GM06990 (cell line): ENCODE data around the gene TAF5L.

Experiments
- DNase-seq: peaks from one replicate; pipeline ENCODE4 v3.0.0-alpha.2; 2011; ENCODE audit not compliant: insufficient read length; ENCODE audit errors: extremely low read depth
- H3K27me3 ChIP-seq: replicated peaks from 2 replicates; pipeline ENCODE4 v1.6.0; 2011; ENCODE audit warnings: low read length; ENCODE audit not compliant: control insufficient read depth, insufficient read depth
- H3K36me3 ChIP-seq: 2 replicates; pipeline ENCODE4 v1.5.1; 2011; ENCODE audit warnings: low read length; ENCODE audit not compliant: control insufficient read depth, insufficient read depth
- H3K4me3 ChIP-seq: replicated peaks from 2 replicates; pipeline ENCODE4 v1.5.1; 2011; ENCODE audit warnings: low read depth, mild to moderate bottlenecking, control low read depth, low read length
- TF ChIP-seq, protein P1 (sequence below): IDR thresholded peaks from 2 replicates; pipeline ENCODE4 v1.5.1; 2011; ENCODE audit warnings: low read length, control low read depth, mild to moderate bottlenecking, inconsistent platforms; ENCODE audit not compliant: insufficient read depth, poor library complexity, severe bottlenecking

The TAF5L gene

DNA sequence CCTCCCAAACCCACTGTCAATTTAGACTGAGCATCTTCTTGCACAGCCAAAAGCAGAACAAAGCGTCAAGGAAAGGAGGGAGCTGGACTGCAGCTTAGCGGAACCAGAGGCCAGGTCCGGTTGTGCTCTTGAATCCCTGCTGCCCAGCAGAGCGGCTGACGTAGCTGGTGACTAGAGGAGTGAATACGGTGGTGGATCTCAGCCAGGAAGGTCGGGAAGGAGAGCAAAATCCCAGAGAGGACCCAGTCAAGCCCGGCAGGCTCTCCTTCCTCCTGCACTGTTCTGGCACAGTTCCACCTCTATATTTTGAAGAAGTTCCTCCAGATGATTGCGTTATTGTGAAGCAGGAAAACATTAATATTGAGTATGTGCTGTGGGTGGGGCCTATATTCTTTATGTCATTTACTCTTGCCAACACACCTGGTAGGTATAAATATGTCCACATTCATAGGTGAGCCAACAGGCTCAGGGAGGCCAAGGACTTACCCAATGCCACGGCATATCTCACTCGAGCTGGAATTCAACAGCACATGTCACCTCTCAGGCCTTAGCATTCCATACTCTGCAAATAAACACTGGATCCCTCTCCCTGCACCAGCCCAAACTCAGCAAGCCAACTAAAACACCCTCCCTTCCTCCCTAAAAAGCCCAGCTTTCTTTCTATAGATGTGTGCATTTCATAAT is 43.8 kb downstream of the TAF5L start:
- DNase-seq, result no peak
- Histone ChIP-seq H3K27me3 (no peaks in the 10 kb centered on the region), H3K4me3 (no peak overlapping the region), H3K36me3 (no peaks in the 10 kb centered on the region)
- TF ChIP-seq, protein P1, sequence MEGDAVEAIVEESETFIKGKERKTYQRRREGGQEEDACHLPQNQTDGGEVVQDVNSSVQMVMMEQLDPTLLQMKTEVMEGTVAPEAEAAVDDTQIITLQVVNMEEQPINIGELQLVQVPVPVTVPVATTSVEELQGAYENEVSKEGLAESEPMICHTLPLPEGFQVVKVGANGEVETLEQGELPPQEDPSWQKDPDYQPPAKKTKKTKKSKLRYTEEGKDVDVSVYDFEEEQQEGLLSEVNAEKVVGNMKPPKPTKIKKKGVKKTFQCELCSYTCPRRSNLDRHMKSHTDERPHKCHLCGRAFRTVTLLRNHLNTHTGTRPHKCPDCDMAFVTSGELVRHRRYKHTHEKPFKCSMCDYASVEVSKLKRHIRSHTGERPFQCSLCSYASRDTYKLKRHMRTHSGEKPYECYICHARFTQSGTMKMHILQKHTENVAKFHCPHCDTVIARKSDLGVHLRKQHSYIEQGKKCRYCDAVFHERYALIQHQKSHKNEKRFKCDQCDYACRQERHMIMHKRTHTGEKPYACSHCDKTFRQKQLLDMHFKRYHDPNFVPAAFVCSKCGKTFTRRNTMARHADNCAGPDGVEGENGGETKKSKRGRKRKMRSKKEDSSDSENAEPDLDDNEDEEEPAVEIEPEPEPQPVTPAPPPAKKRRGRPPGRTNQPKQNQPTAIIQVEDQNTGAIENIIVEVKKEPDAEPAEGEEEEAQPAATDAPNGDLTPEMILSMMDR, result no peak

DNA sequence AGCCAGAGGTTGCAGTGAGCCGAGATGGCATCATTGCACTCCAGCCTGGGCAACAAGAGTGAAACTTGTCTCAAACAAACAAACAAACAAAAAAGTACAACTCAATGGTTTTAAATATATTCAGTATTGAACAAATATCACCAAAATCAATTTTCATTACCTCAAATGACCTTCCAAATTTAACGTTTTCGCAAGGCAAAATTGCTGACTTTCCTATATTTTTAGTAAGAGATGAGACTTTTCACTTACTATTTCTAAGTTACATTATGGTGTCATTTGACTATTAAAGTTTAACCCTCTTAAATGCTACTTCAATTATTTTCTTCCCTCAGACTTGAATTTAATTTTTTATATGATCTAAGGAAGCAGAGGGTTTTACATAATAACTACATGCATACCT is 44.4 kb downstream of the TAF5L start:
- Histone ChIP-seq H3K27me3 (no peaks in the 10 kb centered on the region), H3K36me3 (no peaks in the 10 kb centered on the region), H3K4me3 (no peak overlapping the region)
- TF ChIP-seq, protein P1, result no peak
- no peak for DNase-seq

DNA sequence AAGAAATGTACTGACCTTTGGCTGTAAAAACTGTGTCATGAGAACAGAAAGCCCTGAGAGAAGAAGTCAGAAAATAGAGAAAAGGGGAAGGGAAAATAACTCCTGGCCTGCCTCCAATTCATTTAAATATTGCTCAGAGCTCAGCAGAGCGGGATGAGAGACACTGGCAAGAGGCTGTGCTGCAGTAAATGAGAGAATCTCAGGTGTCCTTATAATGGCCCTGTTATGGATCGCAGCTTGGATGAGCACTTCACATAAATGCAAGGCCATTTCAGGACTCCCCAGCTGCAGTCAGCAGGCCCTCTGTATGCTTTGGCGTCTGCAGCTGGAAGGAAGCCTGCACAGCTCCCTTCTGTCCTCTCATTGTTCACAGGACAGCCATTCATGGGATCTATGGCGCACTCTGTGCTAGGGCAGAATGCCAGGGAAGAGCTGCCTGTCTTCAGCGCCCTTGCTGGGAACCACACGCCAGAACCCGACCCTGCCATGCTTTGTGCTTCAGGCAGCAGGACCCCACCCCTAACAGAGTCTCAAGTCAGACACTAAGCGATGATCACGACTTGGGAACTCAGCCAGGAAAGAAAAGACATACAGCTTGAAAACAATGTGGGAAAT is 46.8 kb downstream of the TAF5L start:
- H3K4me3 ChIP-seq, result no peak overlapping the region; the same call in 1 of the 2 replicates
- H3K36me3 ChIP-seq, result no peaks in the 10 kb centered on the region
- TF ChIP-seq, protein P1, result no peak
- no peak for DNase-seq
- no peaks in the 10 kb centered on the region for H3K27me3 ChIP-seq

DNA sequence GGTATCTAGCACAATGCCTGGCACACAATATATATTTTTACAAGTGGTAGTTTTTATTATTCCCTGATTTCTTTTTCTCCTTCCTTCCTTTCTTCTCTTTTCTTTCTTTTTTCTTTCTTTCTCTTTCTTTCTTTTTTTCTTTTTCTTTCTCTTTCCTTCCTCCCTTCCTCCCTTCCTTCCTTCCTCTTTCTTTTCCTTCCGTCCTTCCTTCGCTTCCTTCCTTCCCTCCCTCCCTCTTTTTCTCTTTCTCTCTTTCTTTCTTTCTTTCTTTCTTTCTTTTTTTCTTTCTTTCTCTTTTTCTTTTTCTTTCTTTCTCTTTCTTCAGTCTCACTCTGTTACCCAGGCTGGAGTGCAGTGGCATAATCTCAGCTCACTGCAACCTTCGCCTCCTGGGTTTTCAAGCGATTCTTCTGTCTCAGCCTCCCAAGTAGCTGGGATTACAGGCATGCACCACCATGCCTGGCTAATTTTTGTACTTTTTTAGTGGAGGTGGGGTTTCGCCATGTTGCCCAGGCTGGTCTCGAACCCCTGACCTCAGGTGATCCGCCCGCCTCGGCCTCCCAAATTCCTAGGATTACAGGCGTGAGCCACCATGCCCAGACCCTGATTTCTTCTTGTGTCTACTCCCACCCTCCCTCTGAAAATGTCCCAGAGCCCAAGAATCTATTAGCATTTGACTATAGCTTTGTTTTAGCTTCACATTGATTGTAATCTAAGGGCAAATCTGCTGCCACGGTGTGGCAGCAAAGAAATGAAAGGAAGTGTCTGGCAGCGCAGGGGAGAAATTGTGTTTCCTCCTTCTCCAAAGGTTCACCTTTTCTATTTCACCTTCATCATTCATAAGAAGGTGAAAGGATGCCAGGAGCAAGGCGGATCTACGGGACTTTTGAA is 47.5 kb downstream of the TAF5L start:
- DNase-seq, result no peak
- Histone ChIP-seq H3K4me3 (peak overlapping the region; percentile 17; the same call in 1 of the 2 replicates), H3K36me3 (no peaks in the 10 kb centered on the region), H3K27me3 (no peaks in the 10 kb centered on the region)
- TF ChIP-seq, protein P1, result no peak

DNA sequence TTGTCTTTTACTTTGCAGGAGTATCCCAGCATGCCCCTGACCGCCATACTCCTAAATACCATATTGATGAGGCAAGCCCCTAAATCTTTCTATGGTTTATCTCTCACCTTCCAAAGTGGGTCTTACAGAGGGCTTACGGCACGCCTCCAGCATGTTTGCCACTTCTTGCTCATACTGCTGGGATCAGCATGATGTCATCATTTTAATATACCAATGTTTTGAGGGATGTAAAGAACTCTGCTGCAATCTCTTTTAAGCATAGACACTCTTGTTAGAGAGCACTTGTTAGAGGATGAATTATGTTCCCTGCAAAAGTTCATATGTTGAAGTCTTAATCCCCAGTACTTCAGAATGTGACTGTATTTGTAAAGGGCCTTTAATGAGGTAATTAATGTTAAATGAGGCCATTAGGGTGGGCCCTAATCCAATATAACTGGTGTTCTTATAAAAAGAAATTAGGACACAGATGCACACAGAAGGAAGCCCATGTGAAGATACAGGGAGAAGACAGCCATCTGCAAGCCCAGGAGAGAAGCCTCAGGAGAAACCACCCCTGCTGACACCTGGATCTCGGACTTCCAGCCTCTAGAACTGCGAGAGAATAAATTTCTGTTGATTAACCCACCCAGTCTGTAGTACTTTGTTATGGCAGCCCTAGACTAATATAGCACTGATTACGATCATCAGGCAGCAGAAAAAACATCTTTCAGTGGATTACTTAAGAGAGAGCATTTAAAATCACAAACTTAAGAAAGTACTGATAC is 51.1 kb downstream of the TAF5L start:
- DNase-seq, result no peak
- H3K36me3 ChIP-seq, result no peaks in the 10 kb centered on the region
- H3K27me3 ChIP-seq, result no peaks in the 10 kb centered on the region
- TF ChIP-seq, protein P1, result no peak
- no peak overlapping the region for H3K4me3 ChIP-seq
